ENCODE results near the gene MOB3A. TPM values are rescaled to one million over a fixed set of nuclear protein-coding genes. Genes with fewer than 3 reads are reported as not detected.

The MOB3A gene
- total RNA-seq, 1 donor from 2014 or later, result 69.2 TPM

- Histone ChIP-seq H3K27me3 (ENCODE audit: low read depth) (no peaks in the 10 kb centered on the region), H3K4me3 (no peak overlapping the region), H3K27ac (no peak overlapping the region), H3K36me3 (peaks cover 100% of the 10 kb centered on the region), H3K9me3 (no peaks in the 10 kb centered on the region), H3K4me1 (no peaks in the 10 kb centered on the region)
- no peak for TF ChIP-seq CTCF (IDR thresholded peaks at IDR 0.05)
- DNase-seq, result no peak
- intact Hi-C loops (cut with DNase I), result no loop called here
- no peak for ATAC-seq
These were observed 26.9 kb upstream of the MOB3A start for GRCh38 chr19:2122982-2123381.

GRCh38 chr19:2122251-2122650 is 26.1 kb upstream of the MOB3A start:
- no peak overlapping the region for H3K27ac ChIP-seq
- intact Hi-C loops (cut with DNase I), result no loop called here
- H3K4me3 ChIP-seq, result no peak overlapping the region
- H3K27me3 ChIP-seq (ENCODE audit: low read depth), result no peaks in the 10 kb centered on the region
- ATAC-seq, result no peak
- no peaks in the 10 kb centered on the region for H3K4me1 ChIP-seq
- no peaks in the 10 kb centered on the region for H3K9me3 ChIP-seq
- peaks cover 100% of the 10 kb centered on the region for H3K36me3 ChIP-seq
- DNase-seq, result no peak
- no peak for TF ChIP-seq CTCF (IDR thresholded peaks at IDR 0.05)

- Histone ChIP-seq H3K4me3 (no peak overlapping the region), H3K36me3 (peaks cover 100% of the 10 kb centered on the region), H3K27ac (no peak overlapping the region), H3K4me1 (no peaks in the 10 kb centered on the region), H3K9me3 (no peaks in the 10 kb centered on the region), H3K27me3 (ENCODE audit: low read depth) (no peaks in the 10 kb centered on the region)
- no peak for TF ChIP-seq CTCF (IDR thresholded peaks at IDR 0.05)
- DNase-seq (no peak), ATAC-seq (no peak)
- intact Hi-C loops (cut with DNase I), result no loop called here
These were observed 25.4 kb upstream of the MOB3A start for GRCh38 chr19:2121416-2122051.

GRCh38 chr19:2120821-2121220 is 24.7 kb upstream of the MOB3A start:
- Histone ChIP-seq H3K36me3 (peaks cover 100% of the 10 kb centered on the region), H3K4me3 (no peak overlapping the region), H3K27me3 (ENCODE audit: low read depth) (no peaks in the 10 kb centered on the region), H3K27ac (no peak overlapping the region), H3K4me1 (no peaks in the 10 kb centered on the region), H3K9me3 (no peaks in the 10 kb centered on the region)
- no peak for ATAC-seq
- no peak for DNase-seq
- intact Hi-C loops (cut with DNase I), result no loop called here
- TF ChIP-seq CTCF (IDR thresholded peaks at IDR 0.05), result no peak

- TF ChIP-seq CTCF (IDR thresholded peaks at IDR 0.05), result no peak
- Histone ChIP-seq H3K36me3 (peaks cover 100% of the 10 kb centered on the region), H3K4me1 (no peaks in the 10 kb centered on the region), H3K27ac (no peak overlapping the region), H3K27me3 (ENCODE audit: low read depth) (no peaks in the 10 kb centered on the region), H3K9me3 (no peaks in the 10 kb centered on the region), H3K4me3 (no peak overlapping the region)
- intact Hi-C loops (cut with DNase I), result no loop called here
- no peak for DNase-seq
- ATAC-seq, result no peak
These were observed 24.0 kb upstream of the MOB3A start for GRCh38 chr19:2119921-2120785.
